Ishikawa (cell line): ENCODE measurements around the gene PAX2.

Experiments
- TEAD4 ChIP-seq: IDR thresholded peaks from 2 replicates; pipeline ENCODE4 v1.6.1; 2012
- ZBTB7A ChIP-seq: IDR thresholded peaks from 2 replicates; pipeline ENCODE4 v1.6.1; 2012; ENCODE audit warnings: low read depth

- TF ChIP-seq TEAD4 (no peak), ZBTB7A (no peak)
Measured at GRCh38 chr10:100826661-100826982, 81.2 kb downstream of the PAX2 start.
